ENCODE results near the gene NBPF1.
A peak's percentile ranks its signal among the peaks of the same experiment; 100 is the strongest.

GRCh38 chr1:16621300-16621658, 7.9 kb upstream of the NBPF1 start:
- no peak for TF ChIP-seq POLR2AphosphoS5 (IDR thresholded peaks at IDR 0.05)
- TF ChIP-seq CTCF (IDR thresholded peaks at IDR 0.05 in 8 of 11, conservative IDR thresholded peaks at IDR 0.05 in 3 of 11), result peak in 6 of 11 experiments; percentile 20 to 69 (median 52)
- TF ChIP-seq POLR2A (IDR thresholded peaks at IDR 0.05), result no peak

Data from spleen (tissue), 7 donors.